GM18507 (cell line): Measurements from ENCODE around the gene SYCP3.

Experiments used
- DNase-seq: peaks from one replicate; pipeline ENCODE4 v3.0.0; 2011; ENCODE audit warnings: low read depth; ENCODE audit not compliant: insufficient read length; ENCODE audit errors: extremely low spot score
- FAIRE-seq: peaks from 2 replicates; lab custom pipeline; 2011; peaks lifted over from hg19 to GRCh38; lab: Jason Lieb, UNC

The SYCP3 gene

GRCh38 chr12:101727098-101727497 lies 12.2 kb downstream of the SYCP3 start:
- no peak for FAIRE-seq
- DNase-seq, result no peak

- FAIRE-seq, result no peak
- DNase-seq, result no peak
These were observed 16.9 kb downstream of the SYCP3 start for GRCh38 chr12:101722392-101722791.

GRCh38 chr12:101720118-101720517 lies 19.1 kb downstream of the SYCP3 start:
- FAIRE-seq (no peak), DNase-seq (no peak)

- no peak for DNase-seq
- FAIRE-seq, result no peak
These were observed 19.7 kb downstream of the SYCP3 start for GRCh38 chr12:101719566-101719965.

- no peak for DNase-seq
- no peak for FAIRE-seq
These were observed 24.3 kb downstream of the SYCP3 start for GRCh38 chr12:101714877-101715444.

GRCh38 chr12:101713930-101714329 lies 25.3 kb downstream of the SYCP3 start:
- FAIRE-seq (no peak), DNase-seq (no peak)

- DNase-seq (no peak), FAIRE-seq (no peak)
These were observed 26.1 kb downstream of the SYCP3 start for GRCh38 chr12:101713059-101713682.

GRCh38 chr12:101710288-101710687 lies 29.0 kb downstream of the SYCP3 start:
- no peak for DNase-seq
- no peak for FAIRE-seq

GRCh38 chr12:101707131-101707782 lies 32.0 kb downstream of the SYCP3 start:
- no peak for FAIRE-seq
- no peak for DNase-seq

- DNase-seq (no peak), FAIRE-seq (no peak)
These were observed 32.9 kb downstream of the SYCP3 start for GRCh38 chr12:101706403-101706802.

- no peak for DNase-seq
- no peak for FAIRE-seq
These were observed 35.8 kb downstream of the SYCP3 start for GRCh38 chr12:101703487-101703886.

- DNase-seq (no peak), FAIRE-seq (no peak)
These were observed 38.9 kb downstream of the SYCP3 start for GRCh38 chr12:101700299-101700820.

GRCh38 chr12:101698800-101699347 lies 40.4 kb downstream of the SYCP3 start:
- FAIRE-seq (no peak), DNase-seq (no peak)

- DNase-seq (peak; percentile 17), FAIRE-seq (no peak)
These were observed 41.1 kb downstream of the SYCP3 start for GRCh38 chr12:101697930-101698799.

- DNase-seq (peak; percentile 39), FAIRE-seq (peak; percentile 29)
These were observed 41.9 kb downstream of the SYCP3 start, which contains the start of gene CHPT1 for GRCh38 chr12:101697197-101697929. Gene CHPT1, plus strand, starts transcription at chr12:101697640. Its CDS starts 222 bp downstream, at chr12:101697862.

- FAIRE-seq, result peak; percentile 46
- DNase-seq, result peak; percentile 11
These were observed 42.7 kb downstream of the SYCP3 start for GRCh38 chr12:101696251-101697196.

- FAIRE-seq (no peak), DNase-seq (no peak)
These were observed 43.6 kb downstream of the SYCP3 start for GRCh38 chr12:101695706-101696105.

- no peak for FAIRE-seq
- no peak for DNase-seq
These were observed 44.3 kb downstream of the SYCP3 start for GRCh38 chr12:101694986-101695385.
